Astrocyte (in vitro differentiated cells and primary cell): ENCODE measurements around the gene NPHP1. TPM values are rescaled to one million over a fixed set of nuclear protein-coding genes. Genes with fewer than 3 reads are reported as not detected.
"Not testable (repeated sequence)": the region's sequence is repeated elsewhere in the genome, so short reads cannot be mapped to it uniquely, and the experiment has no call there.

ENCODE experiments used
- DNase-seq: peaks from one replicate; pipeline ENCODE4 v3.0.0-alpha.2; 2010; ENCODE audit warnings: low read depth
- FAIRE-seq: peaks from 2 replicates; lab custom pipeline; 2011; peaks lifted over from hg19 to GRCh38; lab: Jason Lieb, UNC
- H2AFZ ChIP-seq: 2 replicates; pipeline ENCODE4 v1.6.0; 2012; ENCODE audit warnings: low read depth, low read length, inconsistent platforms
- H3K27ac ChIP-seq: 2 replicates; pipeline ENCODE4 v1.5.1; 2011; ENCODE audit warnings: low read depth, low read length, inconsistent platforms
- H3K27me3 ChIP-seq: 2 replicates; pipeline ENCODE4 v1.6.0; 2011; ENCODE audit warnings: low read length, inconsistent platforms; ENCODE audit not compliant: insufficient read depth
- H3K36me3 ChIP-seq: 2 replicates; pipeline ENCODE4 v1.5.1; 2011; ENCODE audit warnings: low read length, inconsistent platforms; ENCODE audit not compliant: insufficient read depth
- H3K4me1 ChIP-seq: 2 replicates; pipeline ENCODE4 v1.5.1; 2011; ENCODE audit warnings: low read length, inconsistent platforms; ENCODE audit not compliant: insufficient read depth
- H3K4me2 ChIP-seq: 2 replicates; pipeline ENCODE4 v1.6.0; 2012; ENCODE audit warnings: low read length, inconsistent platforms
- H3K4me3 ChIP-seq: 2 replicates; pipeline ENCODE4 v1.5.1; 2011; ENCODE audit warnings: low read depth, mild to moderate bottlenecking, low read length, inconsistent platforms; ENCODE audit not compliant: insufficient read depth
- H3K79me2 ChIP-seq: 2 replicates; pipeline ENCODE4 v1.6.0; 2012; ENCODE audit warnings: mild to moderate bottlenecking, low read length, inconsistent platforms; ENCODE audit not compliant: insufficient read depth
- H3K9ac ChIP-seq: 2 replicates; pipeline ENCODE4 v1.6.0; 2012; ENCODE audit warnings: mild to moderate bottlenecking, low read length, inconsistent platforms
- H3K9me3 ChIP-seq: 2 replicates; pipeline ENCODE4 v1.5.1; 2012; ENCODE audit warnings: low read depth, mild to moderate bottlenecking, low read length, inconsistent platforms; ENCODE audit not compliant: insufficient read depth
- H4K20me1 ChIP-seq: 2 replicates; pipeline ENCODE4 v1.6.0; 2012; ENCODE audit warnings: low read length, inconsistent platforms; ENCODE audit not compliant: insufficient read depth
- H3K27ac Mint-ChIP-seq: one replicate; pipeline ENCODE4 v1.8.0; 2021; ENCODE audit warnings: mild to moderate bottlenecking, mixed read lengths; ENCODE audit not compliant: unreplicated experiment
- H3K27me3 Mint-ChIP-seq: one replicate; pipeline ENCODE4 v1.8.0; 2021; ENCODE audit warnings: low read depth, mixed read lengths; ENCODE audit not compliant: unreplicated experiment
- H3K36me3 Mint-ChIP-seq: one replicate; pipeline ENCODE4 v1.8.0; 2021; ENCODE audit warnings: low read depth, mixed read lengths; ENCODE audit not compliant: unreplicated experiment
- H3K4me1 Mint-ChIP-seq: one replicate; pipeline ENCODE4 v1.8.0; 2021; ENCODE audit warnings: low read depth, mixed read lengths; ENCODE audit not compliant: unreplicated experiment
- H3K4me3 Mint-ChIP-seq: one replicate; pipeline ENCODE4 v1.8.0; 2021; ENCODE audit warnings: mild to moderate bottlenecking, moderate library complexity, mixed read lengths; ENCODE audit not compliant: unreplicated experiment
- H3K9me3 Mint-ChIP-seq: one replicate; pipeline ENCODE4 v1.8.0; 2021; ENCODE audit warnings: mild to moderate bottlenecking, mixed read lengths; ENCODE audit not compliant: unreplicated experiment
- EZH2 ChIP-seq: IDR thresholded peaks from 2 replicates; pipeline ENCODE4 v1.6.1; 2012; ENCODE audit warnings: mild to moderate bottlenecking, low read length, inconsistent platforms; ENCODE audit not compliant: insufficient read depth
- total RNA-seq: library from RNA; stranded (reverse); gene quantifications from 2 replicates; pipeline ENCODE4 v1.2.1, GENCODE V29; 2021
- TF ChIP-seq, protein P1 (sequence below): IDR thresholded peaks from 2 replicates; pipeline ENCODE4 v1.5.1; 2011; ENCODE audit warnings: low read depth, mild to moderate bottlenecking, inconsistent platforms, low read length, moderate library complexity; ENCODE audit not compliant: insufficient read depth

The NPHP1 gene
- total RNA-seq, 1 donor from 2014 or later = 3.3 TPM

DNA sequence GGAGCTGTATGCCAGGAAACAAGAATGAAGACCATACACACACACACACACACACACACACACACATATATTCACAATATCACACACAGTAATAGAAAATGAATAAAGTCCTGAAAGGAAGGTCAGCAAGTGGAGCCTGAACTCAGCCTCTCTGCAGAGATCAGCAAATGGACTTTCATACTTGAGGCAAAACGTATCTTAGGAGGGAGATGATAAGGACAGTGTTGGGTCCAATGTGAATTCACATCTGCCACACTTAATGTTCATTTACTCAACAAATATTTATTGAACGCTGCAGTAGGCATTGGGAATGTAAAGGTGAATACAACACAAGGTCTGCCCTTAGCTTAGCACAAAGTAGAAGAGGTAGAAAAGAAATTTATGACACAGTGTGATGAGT lies 10.3 kb upstream of the NPHP1 start:
- peaks cover 14% of the 10 kb centered on the region for H3K9me3 Mint-ChIP-seq
- DNase-seq (no peak), FAIRE-seq (no peak)
- no peak overlapping the region for H3K4me3 Mint-ChIP-seq
- no peak overlapping the region for H3K9ac ChIP-seq
- H3K4me2 ChIP-seq = no peak overlapping the region
- H4K20me1 ChIP-seq = no peaks in the 10 kb centered on the region
- no peaks in the 10 kb centered on the region for H3K36me3 Mint-ChIP-seq
- H3K4me1 Mint-ChIP-seq = peaks cover 10% of the 10 kb centered on the region
- no peak overlapping the region for H3K27ac ChIP-seq
- H3K9me3 ChIP-seq = no peaks in the 10 kb centered on the region
- H2AFZ ChIP-seq = no peak overlapping the region
- H3K36me3 ChIP-seq = no peaks in the 10 kb centered on the region
- no peaks in the 10 kb centered on the region for H3K27me3 ChIP-seq
- H3K4me1 ChIP-seq = peaks cover 7% of the 10 kb centered on the region
- peaks cover 10% of the 10 kb centered on the region for H3K27me3 Mint-ChIP-seq
- no peak overlapping the region for H3K4me3 ChIP-seq
- no peak overlapping the region for H3K27ac Mint-ChIP-seq
- peaks cover 13% of the 10 kb centered on the region for H3K79me2 ChIP-seq
- TF ChIP-seq, protein P1, sequence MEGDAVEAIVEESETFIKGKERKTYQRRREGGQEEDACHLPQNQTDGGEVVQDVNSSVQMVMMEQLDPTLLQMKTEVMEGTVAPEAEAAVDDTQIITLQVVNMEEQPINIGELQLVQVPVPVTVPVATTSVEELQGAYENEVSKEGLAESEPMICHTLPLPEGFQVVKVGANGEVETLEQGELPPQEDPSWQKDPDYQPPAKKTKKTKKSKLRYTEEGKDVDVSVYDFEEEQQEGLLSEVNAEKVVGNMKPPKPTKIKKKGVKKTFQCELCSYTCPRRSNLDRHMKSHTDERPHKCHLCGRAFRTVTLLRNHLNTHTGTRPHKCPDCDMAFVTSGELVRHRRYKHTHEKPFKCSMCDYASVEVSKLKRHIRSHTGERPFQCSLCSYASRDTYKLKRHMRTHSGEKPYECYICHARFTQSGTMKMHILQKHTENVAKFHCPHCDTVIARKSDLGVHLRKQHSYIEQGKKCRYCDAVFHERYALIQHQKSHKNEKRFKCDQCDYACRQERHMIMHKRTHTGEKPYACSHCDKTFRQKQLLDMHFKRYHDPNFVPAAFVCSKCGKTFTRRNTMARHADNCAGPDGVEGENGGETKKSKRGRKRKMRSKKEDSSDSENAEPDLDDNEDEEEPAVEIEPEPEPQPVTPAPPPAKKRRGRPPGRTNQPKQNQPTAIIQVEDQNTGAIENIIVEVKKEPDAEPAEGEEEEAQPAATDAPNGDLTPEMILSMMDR = no peak
- TF ChIP-seq EZH2 = no peak

DNA sequence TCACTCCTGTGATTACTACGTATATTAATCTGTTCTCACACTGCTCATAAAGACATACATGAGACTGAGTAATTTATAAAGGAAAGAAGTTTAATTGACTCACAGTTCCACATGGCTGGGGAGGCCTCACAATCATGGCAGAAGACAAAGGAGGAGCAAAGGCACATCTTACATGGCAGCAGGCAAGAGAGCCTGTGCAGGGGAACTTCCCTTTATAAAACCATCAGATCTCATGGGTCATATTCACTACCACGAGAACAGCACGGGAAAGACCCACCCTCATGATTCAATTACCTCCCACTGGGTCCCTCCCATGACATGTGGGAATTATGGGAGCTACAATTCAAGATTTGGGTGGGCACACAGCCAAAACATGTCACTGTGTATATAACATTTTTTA lies 8.7 kb upstream of the NPHP1 start:
- H3K4me1 ChIP-seq, H3K27ac ChIP-seq, H3K27ac Mint-ChIP-seq, H3K36me3 ChIP-seq, H3K27me3 Mint-ChIP-seq, H3K9me3 ChIP-seq, H4K20me1 ChIP-seq, H3K9ac ChIP-seq, DNase-seq, H3K27me3 ChIP-seq, H3K4me2 ChIP-seq, H2AFZ ChIP-seq, H3K36me3 Mint-ChIP-seq, H3K4me1 Mint-ChIP-seq, H3K4me3 ChIP-seq, FAIRE-seq: not testable (repeated sequence)
- H3K9me3 Mint-ChIP-seq = peaks cover 12% of the 10 kb centered on the region
- H3K4me3 Mint-ChIP-seq = peak overlapping the region; percentile 7
- H3K79me2 ChIP-seq = peaks cover 13% of the 10 kb centered on the region

DNA sequence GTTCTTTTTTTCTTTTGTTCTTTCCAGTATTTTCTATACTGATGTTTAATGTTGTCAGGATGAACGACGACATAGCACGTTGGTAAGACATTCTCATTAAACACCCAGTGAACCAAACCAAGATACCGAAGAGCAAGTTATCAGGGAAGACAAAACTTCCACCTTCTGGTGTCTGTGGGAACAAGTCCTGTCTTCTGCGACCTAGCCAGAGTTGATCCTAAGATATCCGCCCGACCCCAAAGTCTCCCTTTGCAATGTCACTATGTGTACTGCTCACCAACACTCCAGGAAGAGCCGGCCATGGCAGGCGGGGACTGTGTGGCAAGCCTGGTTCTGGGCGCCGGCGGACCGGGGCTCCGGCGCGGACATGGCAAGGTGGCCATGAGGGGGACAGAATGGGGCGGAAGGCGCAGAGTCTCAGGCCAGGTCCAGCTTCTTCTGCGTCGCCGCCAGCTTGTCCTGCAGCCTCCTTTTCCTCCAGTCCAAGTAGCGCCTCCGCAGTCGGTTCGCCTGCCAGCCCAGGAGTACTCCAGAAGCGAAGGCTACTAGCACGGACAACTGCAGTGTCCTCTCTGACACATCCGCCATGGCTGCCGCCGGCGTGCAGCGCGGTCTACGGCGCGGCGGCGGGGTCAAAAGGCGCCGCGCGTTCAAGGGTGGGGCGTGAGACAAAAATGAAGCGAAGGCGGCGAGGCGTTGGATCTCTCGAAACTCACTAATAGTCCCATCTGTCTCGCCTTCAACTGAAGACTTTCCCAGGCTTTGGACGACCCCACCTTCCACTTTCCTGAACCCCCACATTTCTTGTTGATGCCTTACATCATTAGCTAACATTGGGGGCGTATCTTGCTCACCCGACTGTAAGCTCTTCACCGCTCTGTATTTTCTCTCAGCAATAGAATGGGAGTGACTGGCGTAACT lies 7.4 kb upstream of the NPHP1 start, which contains the start of gene MTLN:
Gene MTLN (minus strand): TSS at position 610 of the 921 bp plus-strand sequence. CDS start 22 bp downstream, at position 588.
- DNase-seq = peak; percentile 46
- Histone ChIP-seq H4K20me1 (no peaks in the 10 kb centered on the region), H2AFZ (peak within 1 kb of the TSS; percentile 99), H3K9ac (peak within 1 kb of the TSS; percentile 82), H3K27me3 (no peaks in the 10 kb centered on the region), H3K9me3 (no peaks in the 10 kb centered on the region), H3K4me3 (peak within 1 kb of the TSS; percentile 86), H3K27ac (peak within 1 kb of the TSS; percentile 77), H3K4me2 (peak within 1 kb of the TSS; percentile 85), H3K79me2 (peaks cover 13% of the 10 kb centered on the region), H3K4me1 (peaks cover 3% of the 10 kb centered on the region), H3K36me3 (no peaks in the 10 kb centered on the region)
- Mint-ChIP-seq H3K4me1 (peaks cover 3% of the 10 kb centered on the region), H3K9me3 (peaks cover 9% of the 10 kb centered on the region), H3K27ac (peak within 1 kb of the TSS; percentile 88), H3K36me3 (peaks cover 2% of the 10 kb centered on the region), H3K27me3 (peaks cover 9% of the 10 kb centered on the region), H3K4me3 (peak within 1 kb of the TSS; percentile 96)
- FAIRE-seq = no peak
- TF ChIP-seq, protein P1 = no peak
- TF ChIP-seq EZH2 = no peak
